Effector memory CD8-positive, alpha-beta T cell (primary cell): ENCODE data around the gene BAIAP2L2.
"Not testable (repeated sequence)": the region's sequence is repeated elsewhere in the genome, so short reads cannot be mapped to it uniquely, and the experiment has no call there.

Experiments
- ATAC-seq: fragments of 150-1000 bp; cut with Tn5 transposase; replicated peaks from 2 replicates; pipeline ENCODE4 v1.10.0; 2021; ENCODE audit warnings: mild to moderate bottlenecking, moderate library complexity
- DNase-seq, 3 experiments: peaks; one replicate each; pipeline ENCODE4 v3.0.0; 2021
- H3K27ac Mint-ChIP-seq, 2 donors: one replicate each; pipeline ENCODE4 v1.8.0; 2022; ENCODE audit warnings: mild to moderate bottlenecking in 2 of 2, mixed read lengths in 2 of 2, moderate library complexity in 2 of 2
- H3K27me3 Mint-ChIP-seq, 2 donors: one replicate each; pipeline ENCODE4 v1.8.0; 2022; ENCODE audit warnings: mixed read lengths in 2 of 2
- H3K36me3 Mint-ChIP-seq: one replicate; pipeline ENCODE4 v1.8.0; 2022; ENCODE audit warnings: mild to moderate bottlenecking, moderate library complexity, mixed read lengths; ENCODE audit not compliant: insufficient read depth
- H3K4me1 Mint-ChIP-seq, 2 donors: one replicate each; pipeline ENCODE4 v1.8.0; 2022; ENCODE audit warnings: low read depth in 2 of 2, mixed read lengths in 2 of 2
- H3K4me3 Mint-ChIP-seq, 2 donors: one replicate each; pipeline ENCODE4 v1.8.0; 2022; ENCODE audit warnings: mild to moderate bottlenecking in 2 of 2, mixed read lengths in 2 of 2, moderate library complexity in 2 of 2
- H3K9me3 Mint-ChIP-seq, 2 donors: one replicate each; pipeline ENCODE4 v1.8.0; 2022; ENCODE audit warnings: mixed read lengths in 2 of 2

The BAIAP2L2 gene

GRCh38 chr22:38079208-38079607 is 31.3 kb downstream of the BAIAP2L2 start:
- H3K9me3 Mint-ChIP-seq, DNase-seq, H3K27ac Mint-ChIP-seq, H3K36me3 Mint-ChIP-seq, ATAC-seq, H3K4me3 Mint-ChIP-seq, H3K4me1 Mint-ChIP-seq: not testable (repeated sequence)
- peaks cover 15 to 34% of the 10 kb centered on the region in 2 donors for H3K27me3 Mint-ChIP-seq

GRCh38 chr22:38078046-38078840 is 32.2 kb downstream of the BAIAP2L2 start:
- ATAC-seq = no peak
- H3K4me3 Mint-ChIP-seq = no peak overlapping the region
- H3K27ac Mint-ChIP-seq = no peak overlapping the region
- H3K27me3 Mint-ChIP-seq = peaks cover 15 to 29% of the 10 kb centered on the region in 2 donors
- no peak for DNase-seq
- no peaks in the 10 kb centered on the region for H3K9me3 Mint-ChIP-seq
- H3K36me3 Mint-ChIP-seq = peaks cover 7% of the 10 kb centered on the region
- H3K4me1 Mint-ChIP-seq = peaks cover 1 to 5% of the 10 kb centered on the region in 2 donors

- Mint-ChIP-seq H3K36me3 (peaks cover 7% of the 10 kb centered on the region), H3K9me3 (no peaks in the 10 kb centered on the region), H3K4me1 (peaks cover 1 to 5% of the 10 kb centered on the region in 2 donors), H3K4me3 (no peak overlapping the region), H3K27ac (no peak overlapping the region), H3K27me3 (peaks cover 14 to 26% of the 10 kb centered on the region in 2 donors)
- ATAC-seq (no peak), DNase-seq (no peak)
Measured at GRCh38 chr22:38077595-38077994, 32.9 kb downstream of the BAIAP2L2 start.

GRCh38 chr22:38077096-38077495 is 33.4 kb downstream of the BAIAP2L2 start:
- H3K36me3 Mint-ChIP-seq = peaks cover 7% of the 10 kb centered on the region
- peaks cover 0 to 5% of the 10 kb centered on the region in 2 donors for H3K4me1 Mint-ChIP-seq

GRCh38 chr22:38075961-38076360 is 34.5 kb downstream of the BAIAP2L2 start:
- no peak for ATAC-seq
- H3K27ac Mint-ChIP-seq = no peak overlapping the region
- peaks cover 7% of the 10 kb centered on the region for H3K36me3 Mint-ChIP-seq
- no peaks in the 10 kb centered on the region for H3K9me3 Mint-ChIP-seq
- H3K4me1 Mint-ChIP-seq = peaks cover 0 to 5% of the 10 kb centered on the region in 2 donors
- DNase-seq = no peak
- no peak overlapping the region for H3K4me3 Mint-ChIP-seq
- peaks cover 9 to 16% of the 10 kb centered on the region in 2 donors for H3K27me3 Mint-ChIP-seq

More at GRCh38 chr22:38077096-38077495, 33.4 kb downstream of the BAIAP2L2 start:
- DNase-seq (no peak), ATAC-seq (no peak)
- Mint-ChIP-seq H3K27ac (no peak overlapping the region), H3K27me3 (peaks cover 9 to 22% of the 10 kb centered on the region in 2 donors), H3K9me3 (no peaks in the 10 kb centered on the region), H3K4me3 (no peak overlapping the region)

- peaks cover 7% of the 10 kb centered on the region for H3K36me3 Mint-ChIP-seq
- H3K27me3 Mint-ChIP-seq = peaks cover 7 to 13% of the 10 kb centered on the region in 2 donors
- DNase-seq (no peak), ATAC-seq (no peak)
- H3K9me3 Mint-ChIP-seq = no peaks in the 10 kb centered on the region
- no peak overlapping the region for H3K4me3 Mint-ChIP-seq
- peaks cover 0 to 5% of the 10 kb centered on the region in 2 donors for H3K4me1 Mint-ChIP-seq
- no peak overlapping the region for H3K27ac Mint-ChIP-seq
Measured at GRCh38 chr22:38075105-38075825, 35.2 kb downstream of the BAIAP2L2 start.

DNA sequence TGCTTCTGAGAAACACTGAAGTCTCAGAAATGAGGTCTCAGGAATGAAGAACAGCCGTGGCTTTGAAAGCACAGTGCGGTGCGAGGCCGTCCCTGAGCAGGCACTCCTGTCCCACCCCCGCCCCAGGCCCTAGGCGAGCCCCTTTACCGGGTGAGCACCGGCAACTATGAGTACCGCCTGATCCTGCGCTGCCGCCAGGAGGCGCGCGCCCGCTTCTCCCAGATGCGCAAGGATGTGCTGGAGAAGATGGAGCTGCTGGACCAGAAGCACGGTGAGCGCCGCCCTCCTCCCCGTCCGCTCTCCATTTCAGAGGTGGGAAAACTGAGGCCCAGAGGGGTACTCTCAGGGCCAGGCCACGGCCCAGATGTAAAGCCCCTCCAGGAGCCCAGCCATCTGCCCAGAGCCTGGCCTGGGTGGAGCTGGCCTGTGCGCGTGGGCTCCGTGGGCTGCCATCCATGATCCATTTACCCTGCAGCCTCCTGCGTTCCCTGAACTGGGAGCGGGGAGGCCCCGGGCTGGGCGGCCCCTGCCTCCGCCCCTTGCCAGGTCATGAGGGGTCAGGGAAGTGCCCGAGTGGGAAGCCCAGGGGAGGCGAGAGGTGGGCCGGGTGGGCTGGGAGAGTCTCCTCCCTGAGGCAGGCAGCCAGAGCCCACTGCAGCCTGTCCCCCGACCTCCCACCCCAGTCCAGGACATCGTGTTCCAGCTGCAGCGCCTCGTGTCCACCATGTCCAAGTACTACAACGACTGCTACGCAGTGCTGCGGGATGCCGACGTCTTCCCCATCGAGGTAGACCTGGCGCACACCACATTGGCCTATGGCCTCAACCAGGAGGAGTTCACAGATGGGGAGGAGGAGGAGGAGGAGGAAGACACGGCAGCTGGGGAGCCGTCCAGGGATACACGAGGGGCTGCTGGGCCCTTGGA is 36.0 kb downstream of the BAIAP2L2 start:
- DNase-seq (no peak), ATAC-seq (no peak)
- Mint-ChIP-seq H3K27ac (no peak overlapping the region), H3K9me3 (no peaks in the 10 kb centered on the region), H3K4me3 (no peak overlapping the region), H3K4me1 (peaks cover 0 to 5% of the 10 kb centered on the region in 2 donors), H3K36me3 (peaks cover 7% of the 10 kb centered on the region), H3K27me3 (peaks cover 0 to 5% of the 10 kb centered on the region in 2 donors)

DNA sequence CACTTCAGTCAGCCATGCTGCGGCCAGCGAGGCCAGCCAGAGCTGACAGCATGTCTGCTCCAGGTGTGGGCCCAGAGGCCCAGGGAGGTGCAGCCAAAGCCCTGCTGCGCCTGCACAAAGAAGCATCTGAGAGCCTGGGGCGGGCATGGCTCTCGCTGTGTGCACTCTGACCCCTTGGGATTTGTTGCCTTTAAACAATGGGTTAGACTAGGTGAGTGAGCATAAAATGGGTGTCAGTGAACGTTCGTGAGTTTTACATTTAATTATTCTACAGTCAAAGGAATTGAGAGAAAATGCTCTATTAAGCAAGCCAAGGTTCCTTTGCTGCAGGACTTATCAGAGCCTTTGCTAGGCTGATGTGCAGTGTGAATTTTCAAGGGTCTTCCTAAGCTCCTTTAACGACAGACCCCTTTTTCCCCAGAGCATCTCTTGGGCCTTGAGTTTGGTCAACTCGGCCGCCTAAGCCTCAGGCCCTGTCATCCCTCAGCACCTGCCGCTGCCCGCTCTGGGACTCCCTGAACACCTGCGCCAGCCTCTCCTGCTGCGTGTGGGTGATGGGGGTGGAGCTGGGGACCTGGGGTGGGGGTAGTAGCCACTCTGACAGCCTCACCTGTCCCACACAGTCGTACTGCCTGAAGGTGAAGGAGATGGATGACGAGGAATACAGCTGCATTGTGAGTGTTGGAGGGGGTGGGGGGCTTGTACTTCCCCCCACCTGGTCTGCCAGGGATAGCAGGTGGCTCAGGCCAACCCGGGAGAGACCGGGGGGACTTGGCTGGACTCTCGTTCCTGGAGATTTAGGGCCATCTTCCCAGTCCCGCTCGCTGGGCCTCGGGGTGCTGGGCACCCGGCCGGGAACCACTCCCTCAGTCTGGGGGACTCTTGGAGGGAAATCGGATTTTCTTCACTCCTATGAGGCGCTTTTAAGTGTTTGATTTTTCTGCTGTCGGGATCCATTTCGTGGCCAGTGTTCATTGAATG is 37.0 kb downstream of the BAIAP2L2 start:
- peaks cover 0 to 5% of the 10 kb centered on the region in 2 donors for H3K4me1 Mint-ChIP-seq
- no peak for DNase-seq
- no peak overlapping the region for H3K27ac Mint-ChIP-seq
- H3K36me3 Mint-ChIP-seq = peaks cover 7% of the 10 kb centered on the region
- ATAC-seq = no peak
- no peak overlapping the region for H3K4me3 Mint-ChIP-seq
- H3K27me3 Mint-ChIP-seq = no peaks in the 10 kb centered on the region
- no peaks in the 10 kb centered on the region for H3K9me3 Mint-ChIP-seq

DNA sequence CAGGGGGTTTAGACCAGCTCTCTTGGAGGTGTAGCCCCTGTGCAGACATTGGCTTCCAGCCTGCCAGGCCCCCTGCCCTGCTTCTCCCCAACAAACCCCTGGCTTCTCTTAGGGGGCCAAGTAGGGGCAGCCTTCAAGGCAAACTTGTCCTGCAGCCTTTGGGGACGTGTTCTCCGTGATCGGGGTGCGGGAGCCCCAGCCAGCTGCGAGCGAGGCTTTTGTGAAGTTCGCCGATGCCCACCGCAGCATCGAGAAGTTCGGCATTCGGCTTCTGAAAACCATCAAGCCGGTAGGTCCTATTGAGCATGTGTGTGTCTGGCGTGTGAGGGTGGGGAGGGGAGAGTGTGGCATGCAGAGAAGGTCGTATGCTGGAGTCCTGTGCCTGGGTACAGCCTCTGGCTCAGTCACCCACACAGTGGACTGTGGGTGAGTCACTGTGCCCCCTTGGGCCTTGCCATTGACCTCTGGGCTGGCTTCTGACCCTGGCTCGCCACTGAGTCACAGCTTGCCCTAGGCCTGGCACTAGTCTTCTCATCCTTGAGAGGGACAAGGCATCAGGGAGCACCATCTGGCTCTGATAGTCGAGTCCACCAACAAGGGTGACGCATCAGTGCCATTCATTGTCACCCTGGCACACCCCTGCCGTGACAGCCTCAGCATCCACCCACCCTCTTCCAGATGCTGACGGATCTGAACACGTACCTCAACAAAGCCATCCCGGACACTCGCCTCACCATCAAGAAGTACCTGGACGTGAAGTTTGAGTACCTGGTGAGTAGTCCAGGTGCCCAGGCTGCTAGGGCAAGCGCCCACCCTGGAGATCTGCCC is 37.9 kb downstream of the BAIAP2L2 start:
- Mint-ChIP-seq H3K36me3 (peaks cover 10% of the 10 kb centered on the region), H3K27me3 (no peaks in the 10 kb centered on the region), H3K4me3 (no peak overlapping the region), H3K27ac (no peak overlapping the region), H3K4me1 (peaks cover 0 to 5% of the 10 kb centered on the region in 2 donors), H3K9me3 (no peaks in the 10 kb centered on the region)
- no peak for DNase-seq
- ATAC-seq = no peak

- Mint-ChIP-seq H3K4me3 (no peak overlapping the region), H3K27ac (peak overlapping the region in 1 of 2 donors; percentile 31), H3K9me3 (no peaks in the 10 kb centered on the region), H3K36me3 (peaks cover 9% of the 10 kb centered on the region), H3K4me1 (no peaks in the 10 kb centered on the region), H3K27me3 (no peaks in the 10 kb centered on the region)
- DNase-seq (no peak), ATAC-seq (no peak)
Measured at GRCh38 chr22:38071421-38072321, 38.8 kb downstream of the BAIAP2L2 start.
